GM06990 (cell line): ENCODE data around the gene IFI44.

Experiments used
- DNase-seq: peaks from one replicate; pipeline ENCODE4 v3.0.0-alpha.2; 2011; ENCODE audit not compliant: insufficient read length; ENCODE audit errors: extremely low read depth
- H3K27me3 ChIP-seq: replicated peaks from 2 replicates; pipeline ENCODE4 v1.6.0; 2011; ENCODE audit warnings: low read length; ENCODE audit not compliant: control insufficient read depth, insufficient read depth
- H3K36me3 ChIP-seq: 2 replicates; pipeline ENCODE4 v1.5.1; 2011; ENCODE audit warnings: low read length; ENCODE audit not compliant: control insufficient read depth, insufficient read depth
- H3K4me3 ChIP-seq: replicated peaks from 2 replicates; pipeline ENCODE4 v1.5.1; 2011; ENCODE audit warnings: low read depth, mild to moderate bottlenecking, control low read depth, low read length
- CTCF ChIP-seq: IDR thresholded peaks from 2 replicates; pipeline ENCODE4 v1.5.1; 2011; ENCODE audit warnings: low read length, control low read depth, mild to moderate bottlenecking, inconsistent platforms; ENCODE audit not compliant: insufficient read depth, poor library complexity, severe bottlenecking

IFI44 gene

GRCh38 chr1:78703806-78704205 lies 54.2 kb downstream of the IFI44 start:
- Histone ChIP-seq H3K27me3 (no peaks in the 10 kb centered on the region), H3K4me3 (no peak overlapping the region), H3K36me3 (no peaks in the 10 kb centered on the region)
- DNase-seq, result no peak
- no peak for TF ChIP-seq CTCF

DNA sequence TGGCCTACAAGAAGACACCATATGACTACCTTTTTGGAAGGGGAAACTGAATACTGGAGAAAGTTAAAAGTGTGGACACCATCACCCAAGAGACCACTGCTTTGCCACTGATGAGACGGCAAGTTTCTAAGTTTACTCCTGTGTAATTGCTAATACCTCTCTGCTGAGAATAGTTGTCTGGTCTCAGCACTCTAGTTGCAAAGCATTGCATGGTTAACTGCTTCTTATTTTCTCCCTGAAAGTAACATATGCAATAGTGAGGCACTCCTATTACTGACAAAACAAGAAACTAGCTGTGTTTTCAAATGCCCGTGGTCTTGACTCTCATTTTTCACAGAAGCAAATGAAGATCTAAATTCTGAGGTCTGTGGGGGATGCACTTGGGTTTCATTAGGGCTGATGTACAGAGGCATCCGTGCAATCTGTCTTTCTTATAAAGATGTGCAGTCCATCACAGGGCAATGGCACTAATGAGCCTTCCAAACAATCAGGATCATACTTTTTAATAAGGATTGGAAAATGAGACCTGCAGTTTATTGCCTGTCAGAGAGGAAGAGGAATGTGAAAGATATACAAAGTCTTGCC lies 62.9 kb downstream of the IFI44 start:
- Histone ChIP-seq H3K27me3 (no peaks in the 10 kb centered on the region), H3K4me3 (no peak overlapping the region), H3K36me3 (no peaks in the 10 kb centered on the region)
- DNase-seq, result no peak
- no peak for TF ChIP-seq CTCF

GRCh38 chr1:78713297-78713696 lies 63.7 kb downstream of the IFI44 start:
- H3K36me3 ChIP-seq, result no peaks in the 10 kb centered on the region
- no peak overlapping the region for H3K4me3 ChIP-seq
- DNase-seq, result no peak
- H3K27me3 ChIP-seq, result no peaks in the 10 kb centered on the region
- no peak for TF ChIP-seq CTCF
